GM12872 (cell line): ENCODE measurements around the gene ALDH3B1.

ENCODE experiments used
- TF ChIP-seq, protein P1 (sequence below): IDR thresholded peaks from 3 replicates; pipeline ENCODE4 v1.5.1; 2011; ENCODE audit warnings: low read depth, mild to moderate bottlenecking, low read length, moderate library complexity; ENCODE audit not compliant: insufficient read depth

The ALDH3B1 gene

DNA sequence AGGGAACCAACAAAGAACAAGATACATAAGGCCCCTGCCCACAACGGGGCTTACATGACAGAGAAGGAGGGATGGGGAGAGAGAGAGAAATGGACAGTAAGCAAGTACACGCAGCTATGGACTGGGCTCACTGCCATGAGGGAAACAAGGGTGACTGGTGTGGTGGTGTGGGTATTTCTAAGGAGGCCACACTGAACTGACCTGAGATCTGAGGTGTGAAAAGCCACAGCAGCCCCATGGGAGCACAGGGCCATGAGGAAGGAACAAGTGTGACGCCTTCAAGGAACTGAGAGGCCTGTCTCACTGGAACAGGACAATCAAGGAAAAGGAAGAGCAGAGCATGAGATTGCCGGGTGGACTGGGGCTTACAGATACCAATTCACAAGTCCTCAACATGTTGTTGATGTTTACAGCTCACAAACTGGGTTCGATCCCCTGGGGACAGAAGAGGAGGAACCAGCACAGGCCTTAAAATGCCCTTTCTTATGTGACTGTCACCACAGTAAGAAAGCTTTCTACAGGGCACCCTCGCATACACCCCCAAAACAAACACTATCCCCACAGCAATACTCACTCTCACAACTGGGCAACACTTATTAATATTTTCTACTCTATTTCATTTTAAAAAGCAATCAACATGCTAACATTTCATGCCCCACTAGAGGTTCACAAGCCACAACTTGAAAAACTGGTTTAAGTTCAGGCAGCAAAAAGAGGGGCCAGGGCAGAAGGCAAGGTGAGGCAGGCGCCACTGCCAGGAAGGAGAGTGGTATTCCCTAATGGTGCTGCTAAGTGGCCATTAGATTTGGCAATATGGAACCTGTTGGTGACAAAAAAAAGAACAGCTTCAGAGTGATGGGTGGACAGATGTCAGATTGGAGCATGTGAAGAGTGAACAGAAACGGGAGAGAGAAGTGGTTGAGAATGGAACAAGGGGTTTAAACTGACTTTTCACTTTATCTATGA is 67.8 kb downstream of the ALDH3B1 start:
- TF ChIP-seq, protein P1, sequence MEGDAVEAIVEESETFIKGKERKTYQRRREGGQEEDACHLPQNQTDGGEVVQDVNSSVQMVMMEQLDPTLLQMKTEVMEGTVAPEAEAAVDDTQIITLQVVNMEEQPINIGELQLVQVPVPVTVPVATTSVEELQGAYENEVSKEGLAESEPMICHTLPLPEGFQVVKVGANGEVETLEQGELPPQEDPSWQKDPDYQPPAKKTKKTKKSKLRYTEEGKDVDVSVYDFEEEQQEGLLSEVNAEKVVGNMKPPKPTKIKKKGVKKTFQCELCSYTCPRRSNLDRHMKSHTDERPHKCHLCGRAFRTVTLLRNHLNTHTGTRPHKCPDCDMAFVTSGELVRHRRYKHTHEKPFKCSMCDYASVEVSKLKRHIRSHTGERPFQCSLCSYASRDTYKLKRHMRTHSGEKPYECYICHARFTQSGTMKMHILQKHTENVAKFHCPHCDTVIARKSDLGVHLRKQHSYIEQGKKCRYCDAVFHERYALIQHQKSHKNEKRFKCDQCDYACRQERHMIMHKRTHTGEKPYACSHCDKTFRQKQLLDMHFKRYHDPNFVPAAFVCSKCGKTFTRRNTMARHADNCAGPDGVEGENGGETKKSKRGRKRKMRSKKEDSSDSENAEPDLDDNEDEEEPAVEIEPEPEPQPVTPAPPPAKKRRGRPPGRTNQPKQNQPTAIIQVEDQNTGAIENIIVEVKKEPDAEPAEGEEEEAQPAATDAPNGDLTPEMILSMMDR, result no peak
